ENCODE results near the gene ADAMTS10.
"Not testable (repeated sequence)": the region's sequence is repeated elsewhere in the genome, so short reads cannot be mapped to it uniquely, and the experiment has no call there.

Gene ADAMTS10

GRCh38 chr19:8589177-8589714 lies 21.3 kb downstream of the ADAMTS10 start:
- no peak for DNase-seq

GRCh38 chr19:8585894-8586750 lies 24.4 kb downstream of the ADAMTS10 start:
- peak; percentile 78 for DNase-seq

- no peak for DNase-seq
Observed at GRCh38 chr19:8584965-8585893, 25.3 kb downstream of the ADAMTS10 start.

- DNase-seq, result peak; percentile 96
Observed at GRCh38 chr19:8580710-8581281, 29.7 kb downstream of the ADAMTS10 start.

- DNase-seq, result peak; percentile 95
Observed at GRCh38 chr19:8578642-8579265, 31.8 kb downstream of the ADAMTS10 start.

- no peak for DNase-seq
Observed at GRCh38 chr19:8577741-8578140, 32.8 kb downstream of the ADAMTS10 start.

- no peak for DNase-seq
Observed at GRCh38 chr19:8577247-8577646, 33.3 kb downstream of the ADAMTS10 start, which contains the start of gene MYO1F. Gene MYO1F (minus strand): TSS chr19:8577442. CDS start chr19:8577309, 133 bp downstream.

- peak; percentile 73 for DNase-seq
Observed at GRCh38 chr19:8576273-8576993, 34.1 kb downstream of the ADAMTS10 start.

GRCh38 chr19:8575467-8575997 lies 35.0 kb downstream of the ADAMTS10 start:
- DNase-seq, result peak; percentile 73

- not testable (repeated sequence) for DNase-seq
Observed at GRCh38 chr19:8574619-8574922, 35.9 kb downstream of the ADAMTS10 start.

- no peak for DNase-seq
Observed at GRCh38 chr19:8573316-8573715, 37.2 kb downstream of the ADAMTS10 start.

GRCh38 chr19:8571006-8571411 lies 39.5 kb downstream of the ADAMTS10 start:
- peak; percentile 75 for DNase-seq

- peak; percentile 82 for DNase-seq
Observed at GRCh38 chr19:8569066-8569771, 41.3 kb downstream of the ADAMTS10 start.

GRCh38 chr19:8567522-8568172 lies 42.9 kb downstream of the ADAMTS10 start:
- no peak for DNase-seq

- no peak for DNase-seq
Observed at GRCh38 chr19:8566855-8567254, 43.7 kb downstream of the ADAMTS10 start.

GRCh38 chr19:8564866-8565265 lies 45.6 kb downstream of the ADAMTS10 start:
- DNase-seq, result not testable (repeated sequence)

GRCh38 chr19:8561075-8561764 lies 49.3 kb downstream of the ADAMTS10 start:
- no peak for DNase-seq

- DNase-seq, result no peak
Observed at GRCh38 chr19:8558325-8558724, 52.2 kb downstream of the ADAMTS10 start.

- DNase-seq, result no peak
Observed at GRCh38 chr19:8557642-8558238, 52.8 kb downstream of the ADAMTS10 start.
